Stimulated activated CD8-positive, alpha-beta memory T cell treated with anti-CD3 and anti-CD28 coated beads, Interleukin-12 subunit alpha, Interleukin-12 subunit beta, amount 100 ng/mL, for 24 hours (primary cell): ENCODE data around the gene MED13L.

ENCODE experiments used
- DNase-seq: peaks from one replicate; pipeline ENCODE4 v3.0.0-alpha.2; 2020; ENCODE audit errors: extremely low read depth

MED13L gene

GRCh38 chr12:116182359-116183063, 95.0 kb downstream of the MED13L start:
- DNase-seq = no peak

- DNase-seq = no peak
Observed at GRCh38 chr12:116180448-116180847, 97.0 kb downstream of the MED13L start.

GRCh38 chr12:116179384-116179783, 98.1 kb downstream of the MED13L start:
- DNase-seq = no peak

- DNase-seq = no peak
Observed at GRCh38 chr12:116177017-116177416, 100.5 kb downstream of the MED13L start.

GRCh38 chr12:116174904-116175303, 102.6 kb downstream of the MED13L start:
- no peak for DNase-seq

GRCh38 chr12:116174006-116174405, 103.5 kb downstream of the MED13L start:
- DNase-seq = no peak

- DNase-seq = no peak
Observed at GRCh38 chr12:116172224-116172849, 105.2 kb downstream of the MED13L start.

- no peak for DNase-seq
Observed at GRCh38 chr12:116171549-116171948, 105.9 kb downstream of the MED13L start.

- no peak for DNase-seq
Observed at GRCh38 chr12:116169071-116169470, 108.4 kb downstream of the MED13L start.

- no peak for DNase-seq
Observed at GRCh38 chr12:116166306-116166705, 111.2 kb downstream of the MED13L start.

- no peak for DNase-seq
Observed at GRCh38 chr12:116165036-116165425, 112.5 kb downstream of the MED13L start.

GRCh38 chr12:116164250-116165035, 113.0 kb downstream of the MED13L start:
- no peak for DNase-seq

- no peak for DNase-seq
Observed at GRCh38 chr12:116162071-116162470, 115.4 kb downstream of the MED13L start.

GRCh38 chr12:116161588-116161987, 115.9 kb downstream of the MED13L start:
- no peak for DNase-seq

GRCh38 chr12:116160883-116161458, 116.5 kb downstream of the MED13L start:
- no peak for DNase-seq

GRCh38 chr12:116160231-116160630, 117.3 kb downstream of the MED13L start:
- DNase-seq = no peak

- no peak for DNase-seq
Observed at GRCh38 chr12:116159593-116160200, 117.8 kb downstream of the MED13L start.

- DNase-seq = no peak
Observed at GRCh38 chr12:116159175-116159574, 118.3 kb downstream of the MED13L start.

- no peak for DNase-seq
Observed at GRCh38 chr12:116157845-116158267, 119.6 kb downstream of the MED13L start.

GRCh38 chr12:116156614-116157013, 120.9 kb downstream of the MED13L start:
- no peak for DNase-seq

GRCh38 chr12:116155383-116155782, 122.1 kb downstream of the MED13L start:
- no peak for DNase-seq

GRCh38 chr12:116153983-116154382, 123.5 kb downstream of the MED13L start:
- DNase-seq = no peak
